Measurements from ENCODE around the gene DEDD2.

- TF ChIP-seq POLR2A (IDR thresholded peaks at IDR 0.05; ENCODE audit: low read depth, low read length): no peak
- TF ChIP-seq POLR2AphosphoS5 (IDR thresholded peaks at IDR 0.05; ENCODE audit: low read depth, low read length): no peak
- no peak for TF ChIP-seq TAF1 (IDR thresholded peaks at IDR 0.05; ENCODE audit: borderline replicate concordance, low read depth, low read length)
Measured at GRCh38 chr19:42166316-42166715, 51.2 kb downstream of the DEDD2 start.

Data from GM12892 (cell line).